ENCODE data around the gene ARHGAP25.

DNA sequence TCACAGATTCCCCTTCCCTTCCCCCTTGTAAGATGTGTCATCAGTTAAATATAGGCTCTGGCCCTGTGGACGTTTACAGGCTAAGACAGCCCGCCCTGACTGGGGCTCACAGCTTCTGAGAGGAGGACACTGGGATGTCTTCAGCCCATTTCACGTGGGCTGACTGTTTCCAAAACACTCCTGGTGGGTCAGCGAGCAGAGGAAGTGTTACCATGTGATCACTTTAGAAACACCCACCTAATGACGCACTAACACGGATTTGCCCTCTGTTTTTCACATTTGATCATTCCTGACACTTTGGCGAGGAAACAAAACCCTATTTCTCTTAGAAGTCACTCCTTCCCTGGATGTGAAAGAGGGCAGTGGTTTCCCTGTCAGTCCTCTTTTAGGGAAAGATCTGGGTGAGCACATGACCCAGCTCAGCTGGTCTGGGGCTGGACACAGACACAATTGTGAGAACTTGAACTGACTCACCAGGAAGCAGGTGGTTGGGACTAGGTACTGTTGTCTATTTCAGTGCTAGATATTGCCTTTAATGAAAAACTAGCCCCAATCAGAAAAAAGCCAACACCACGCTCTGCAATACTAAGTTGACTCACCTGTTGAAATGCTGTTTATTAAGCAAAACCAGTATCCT is 97.7 kb downstream of the ARHGAP25 start:
- TF ChIP-seq CTCF (optimal IDR thresholded peaks at IDR 0.05 in 1 of 3, IDR thresholded peaks at IDR 0.05 in 1 of 3, conservative IDR thresholded peaks at IDR 0.05 in 1 of 3; ENCODE audit: extremely low read depth in 1 of 3, insufficient read depth in 2 of 3, low read length in 3 of 3) = no peak
- no peak for TF ChIP-seq EZH2 (IDR thresholded peaks at IDR 0.05; ENCODE audit: low read length)

Measured in keratinocyte (primary cell).